Gastroesophageal sphincter (tissue), 3 donors: ENCODE results near the gene TMTC1.

Source experiments
- CTCF ChIP-seq, 4 experiments: fragments of 200-600 bp in 2 of 4; fragments of 450-650 bp in 2 of 4; sonication (generic) in 1 of 4; IDR thresholded peaks; one replicate each; pipeline ENCODE4 v1.5.1; 2017 to 2019; ENCODE audit warnings: antibody characterized with exemption in 4 of 4, mild to moderate bottlenecking in 2 of 4, moderate library complexity in 2 of 4
- POLR2A ChIP-seq, 2 donors: fragments of 450-650 bp; IDR thresholded peaks; one replicate each; pipeline ENCODE4 v1.6.1; 2017; ENCODE audit warnings: antibody characterized with exemption in 2 of 2, mild to moderate bottlenecking in 2 of 2, moderate library complexity in 1 of 2

- no peak for TF ChIP-seq CTCF (IDR thresholded peaks at IDR 0.05)
- no peak for TF ChIP-seq POLR2A (IDR thresholded peaks at IDR 0.05)
Observed at GRCh38 chr12:29711381-29711780, 72.4 kb downstream of the TMTC1 start.
